Midbrain (tissue), 1 donor: ENCODE results near the gene GLIS2.

ENCODE experiments used
- DNase-seq: peaks from one replicate; lab custom pipeline; 2025; lab: John Stamatoyannopoulos, UW

The GLIS2 gene

DNA sequence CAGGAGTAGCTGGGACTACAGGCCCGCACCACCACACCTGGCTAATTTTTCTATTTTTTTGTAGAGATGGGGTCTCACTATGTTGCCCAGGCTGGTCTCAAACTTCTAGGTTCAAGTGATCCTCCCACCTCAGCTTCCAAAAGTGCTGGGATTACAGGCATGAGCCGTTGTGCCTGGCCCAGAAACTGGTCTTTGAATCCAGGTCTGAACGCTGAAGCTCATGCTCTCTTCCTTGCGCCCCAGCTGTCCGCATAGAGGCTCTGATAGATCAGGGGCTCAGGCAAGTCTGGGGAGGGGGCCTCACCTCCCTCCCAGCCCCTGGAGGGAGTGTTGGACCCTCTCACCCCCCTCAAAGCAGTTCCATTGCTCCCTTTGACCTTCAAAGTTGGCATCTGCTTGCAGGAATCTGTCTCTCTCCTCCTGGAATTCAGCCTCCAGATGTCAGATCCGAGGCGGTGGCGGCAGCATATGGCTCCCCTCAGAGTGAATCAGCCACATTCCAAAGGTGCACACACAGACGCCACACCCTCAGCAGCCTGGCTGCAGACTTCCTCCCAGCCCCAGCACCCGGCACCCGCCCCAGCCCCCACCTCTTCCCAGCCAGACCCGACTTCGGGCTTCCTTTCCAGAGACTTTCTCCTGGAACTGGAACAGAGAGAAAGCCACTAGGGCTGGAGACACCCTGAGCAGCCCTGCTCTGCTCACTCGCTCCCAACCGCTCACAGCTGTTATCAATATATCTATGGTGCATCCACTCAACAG, 16.9 kb upstream of the GLIS2 start:
- DNase-seq, result no peak

DNA sequence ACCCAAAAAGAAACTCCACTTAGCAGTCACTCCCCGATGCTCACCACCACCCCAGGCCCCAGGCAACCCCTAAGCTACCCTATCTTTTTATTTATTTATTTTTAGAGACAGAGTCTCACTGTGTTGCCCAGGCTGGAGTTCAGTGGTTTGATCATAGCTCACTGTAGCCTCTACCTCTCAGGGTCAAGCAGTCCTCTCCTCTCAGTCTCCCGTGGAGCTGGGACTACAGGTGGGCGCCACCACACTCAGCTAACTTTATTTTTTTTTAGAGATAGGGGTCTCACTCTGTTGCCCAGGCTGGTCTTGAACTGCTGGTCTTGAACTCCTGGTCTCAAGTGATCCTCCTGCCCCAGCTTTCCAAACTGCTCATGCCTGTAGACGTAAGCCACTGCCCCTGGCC, 14.7 kb upstream of the GLIS2 start:
- DNase-seq, result no peak

DNA sequence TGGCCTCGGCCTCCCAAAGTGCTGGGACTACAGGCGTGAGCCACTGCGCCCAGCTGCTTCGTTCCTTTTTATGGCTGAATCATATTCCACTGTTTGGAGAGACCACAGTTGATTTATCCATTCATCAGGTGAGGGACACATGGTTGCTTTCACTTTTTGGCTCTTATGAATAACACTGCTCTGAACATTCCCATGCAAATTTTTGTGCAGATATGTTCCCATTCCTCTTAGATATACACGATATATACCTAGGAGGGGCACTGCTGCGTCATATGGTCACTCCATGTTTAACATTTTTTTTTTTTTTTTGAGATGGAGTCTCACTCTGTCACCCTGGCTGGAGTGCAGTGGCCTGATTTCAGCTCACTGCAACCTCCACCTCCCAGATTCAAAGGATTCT, 13.9 kb upstream of the GLIS2 start:
- DNase-seq, result no peak

DNA sequence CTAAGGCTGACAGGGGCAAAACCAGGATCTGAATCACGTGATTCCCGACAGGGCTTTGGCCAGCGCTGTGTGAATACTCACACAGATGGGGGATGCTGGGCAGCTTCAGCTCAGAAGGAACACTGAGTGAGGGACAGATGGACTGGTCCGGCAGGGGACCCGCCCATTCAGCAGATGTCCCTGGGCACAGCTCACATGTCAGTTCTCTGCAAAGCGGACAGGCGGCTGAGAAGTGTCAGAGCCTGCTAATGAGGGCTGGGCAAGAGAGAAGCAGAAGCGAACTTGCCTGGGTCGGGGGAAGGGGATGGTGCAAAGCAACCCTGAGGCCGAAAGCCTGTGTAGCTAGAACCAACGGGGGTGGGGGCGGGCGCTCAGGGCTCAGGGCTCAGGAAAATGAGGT, 11.9 kb upstream of the GLIS2 start:
- DNase-seq, result no peak

DNA sequence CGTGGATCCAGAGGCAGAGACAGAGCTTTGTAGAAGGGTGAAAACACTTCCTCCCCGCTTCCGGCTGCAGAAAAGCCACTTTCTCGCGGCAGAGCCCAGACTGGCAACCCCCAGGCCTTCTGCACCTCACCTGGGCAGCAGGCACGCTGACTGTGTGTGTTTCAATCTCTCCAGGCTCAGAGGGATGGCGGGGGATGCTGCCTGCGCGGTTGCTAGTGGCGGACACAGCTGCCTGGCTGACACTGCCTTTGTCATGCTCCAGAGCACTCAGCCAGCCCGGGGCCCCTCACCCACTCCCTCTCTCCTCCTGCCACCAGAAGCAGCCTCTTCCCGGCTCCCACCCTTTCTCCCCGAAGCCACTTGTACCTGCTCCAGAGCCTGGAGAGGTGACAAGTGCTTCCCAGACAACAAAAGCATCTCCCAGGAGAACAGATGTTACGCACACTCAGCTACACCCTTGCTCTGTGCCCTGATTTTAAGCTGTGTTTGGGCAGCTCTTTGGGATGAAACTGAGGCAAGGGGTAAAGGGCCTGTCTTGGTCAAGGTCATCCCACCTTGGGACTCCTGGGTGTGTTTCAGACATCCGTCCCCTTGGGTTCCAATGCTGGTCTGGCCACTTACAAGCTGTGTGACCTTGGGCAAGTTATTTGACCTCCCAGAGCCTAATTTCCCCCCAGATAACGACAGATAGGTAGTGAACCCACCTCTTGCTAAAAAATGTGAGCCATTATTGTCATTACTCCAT, 9.2 kb upstream of the GLIS2 start:
- DNase-seq, result no peak

DNA sequence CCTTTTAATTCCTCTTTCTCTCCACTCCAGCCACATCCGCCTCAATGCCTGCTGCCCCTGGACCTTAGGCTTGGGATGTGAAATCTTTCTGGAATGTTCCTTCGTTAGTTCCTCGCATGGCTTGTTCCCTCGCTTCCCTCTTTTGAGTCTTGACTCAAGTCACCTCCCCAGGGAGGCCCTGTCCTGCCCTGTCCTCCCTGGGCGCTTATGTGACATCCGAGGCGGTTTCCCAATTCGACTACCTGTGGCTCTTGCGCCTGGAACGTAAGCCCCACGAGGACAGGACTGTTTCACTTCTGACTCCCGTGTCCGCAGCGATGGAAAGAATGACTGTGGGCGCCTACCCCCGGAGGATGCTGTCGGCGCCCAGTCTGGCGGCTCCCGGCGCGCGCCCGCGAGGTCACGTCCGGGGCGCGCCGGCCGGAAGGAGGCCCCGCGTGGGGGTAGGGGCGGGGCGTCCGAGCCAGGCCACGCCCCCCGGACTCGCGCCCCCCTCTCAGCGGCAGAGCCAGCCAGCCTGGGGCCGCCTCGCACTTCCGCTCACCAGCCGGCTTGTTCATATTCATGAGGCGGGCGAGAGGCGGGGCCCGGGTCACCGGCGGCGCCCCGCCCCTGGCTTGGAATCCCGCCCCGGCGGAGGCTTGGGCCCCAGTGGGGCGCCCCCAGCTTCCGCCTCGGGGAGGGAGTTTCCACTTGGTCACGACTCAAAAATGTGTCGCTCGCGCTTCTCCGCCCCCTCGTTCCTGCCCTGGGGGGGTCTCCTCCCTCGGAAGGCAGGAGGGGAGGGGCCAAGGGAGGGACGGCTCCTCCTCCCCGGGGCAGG, 8.4 kb upstream of the GLIS2 start:
- DNase-seq, result peak; percentile 82

DNA sequence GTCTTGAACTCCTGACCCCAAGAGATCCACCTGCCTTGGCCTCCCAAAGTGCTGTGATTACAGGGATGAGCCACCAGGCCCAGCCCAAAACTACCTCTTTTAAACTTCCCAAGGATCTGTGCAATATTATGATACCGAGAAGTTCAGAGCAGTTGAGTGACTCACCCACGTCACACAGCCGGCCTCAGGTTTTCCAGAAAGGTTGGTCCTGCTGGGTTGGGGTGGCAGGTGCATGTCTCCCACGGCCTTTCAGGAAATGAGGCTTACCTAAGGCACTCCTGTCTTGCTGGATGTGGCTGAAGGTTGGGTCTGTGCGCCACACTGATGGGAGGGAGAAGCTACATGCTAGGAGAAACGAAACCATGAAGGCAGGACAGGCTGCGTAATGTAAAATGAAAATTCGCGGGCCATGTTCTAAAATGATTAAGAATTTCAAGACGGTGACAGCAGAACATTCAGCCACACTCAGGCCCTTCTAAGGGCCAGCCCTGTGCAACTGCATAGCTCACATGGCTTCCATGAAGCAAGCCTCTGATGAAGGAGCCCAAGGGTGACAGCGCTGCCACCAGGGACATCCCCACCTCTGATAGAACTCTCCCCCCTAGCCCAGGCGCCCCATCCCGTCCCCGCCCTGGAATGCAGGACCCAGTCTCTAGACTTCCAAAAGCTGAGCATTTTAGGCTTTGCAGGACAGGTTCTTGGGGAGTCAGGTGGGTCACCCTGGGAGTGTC, 6.6 kb upstream of the GLIS2 start:
- DNase-seq, result no peak

DNA sequence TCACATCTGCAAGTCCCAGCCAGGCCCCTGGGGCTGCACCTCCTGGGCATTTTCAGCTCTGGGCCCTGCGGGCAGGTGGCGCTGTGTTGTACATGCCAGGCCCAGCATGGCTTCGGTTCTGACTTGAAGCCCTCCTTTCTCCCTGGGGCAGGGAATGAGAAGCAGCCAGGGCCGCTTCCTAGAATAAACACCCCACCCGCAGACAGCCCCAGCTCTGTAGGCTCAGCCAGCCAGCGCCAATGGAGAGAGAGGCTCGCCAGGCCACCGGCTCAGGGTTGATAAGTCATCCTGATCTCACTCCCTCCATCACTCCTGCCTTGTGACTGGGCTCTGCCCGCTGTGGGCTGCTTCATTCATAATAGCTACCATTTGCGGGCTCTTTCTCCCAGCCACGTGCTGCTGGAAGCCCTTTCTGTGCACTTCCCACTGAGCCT, 6.0 kb upstream of the GLIS2 start:
- DNase-seq, result no peak

DNA sequence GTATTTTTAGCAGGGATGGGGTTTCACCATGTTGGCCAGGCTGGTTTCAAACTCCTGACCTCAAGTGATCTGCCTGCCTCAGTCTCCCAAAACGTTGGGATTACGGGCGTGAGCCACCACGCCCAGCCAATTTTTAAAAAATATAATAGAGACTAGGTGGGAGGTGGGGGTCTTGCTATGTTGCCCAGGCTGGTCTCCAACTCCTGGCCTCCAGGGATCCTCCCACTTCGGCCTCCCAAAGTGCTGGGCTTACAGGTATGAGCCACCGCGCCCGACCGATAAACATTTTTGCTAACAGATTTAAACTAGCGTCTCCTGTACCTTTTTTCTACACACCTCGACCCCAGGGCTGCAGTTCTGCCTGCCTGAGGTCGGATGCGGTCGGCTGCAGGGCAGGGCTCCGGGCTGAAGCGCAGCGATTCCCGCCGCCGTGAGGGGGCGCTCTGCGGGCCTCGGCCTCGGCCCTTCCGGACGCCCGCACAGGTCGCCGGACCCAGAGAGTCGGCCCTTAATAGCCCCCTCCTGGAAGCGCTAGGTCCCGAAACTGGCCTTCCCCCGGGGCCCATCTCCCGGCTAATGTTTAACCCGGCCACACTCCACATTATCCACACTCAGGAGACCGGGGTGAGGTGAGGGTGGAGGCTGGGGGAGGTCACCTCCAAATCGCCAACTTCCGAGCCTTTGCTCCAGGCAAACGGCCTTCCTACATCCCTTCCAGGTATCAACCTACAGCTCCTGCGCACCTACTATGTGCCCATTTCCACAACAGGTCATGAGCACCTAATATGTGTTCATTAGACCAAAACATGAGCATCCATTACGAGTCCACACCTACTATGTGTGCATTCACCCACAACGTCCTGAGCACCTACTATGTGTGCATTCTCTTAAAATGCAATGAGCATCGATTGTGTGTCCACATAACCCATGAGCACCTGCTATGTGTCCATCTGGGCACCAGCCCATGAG, 2.0 kb upstream of the GLIS2 start:
- no peak for DNase-seq

DNA sequence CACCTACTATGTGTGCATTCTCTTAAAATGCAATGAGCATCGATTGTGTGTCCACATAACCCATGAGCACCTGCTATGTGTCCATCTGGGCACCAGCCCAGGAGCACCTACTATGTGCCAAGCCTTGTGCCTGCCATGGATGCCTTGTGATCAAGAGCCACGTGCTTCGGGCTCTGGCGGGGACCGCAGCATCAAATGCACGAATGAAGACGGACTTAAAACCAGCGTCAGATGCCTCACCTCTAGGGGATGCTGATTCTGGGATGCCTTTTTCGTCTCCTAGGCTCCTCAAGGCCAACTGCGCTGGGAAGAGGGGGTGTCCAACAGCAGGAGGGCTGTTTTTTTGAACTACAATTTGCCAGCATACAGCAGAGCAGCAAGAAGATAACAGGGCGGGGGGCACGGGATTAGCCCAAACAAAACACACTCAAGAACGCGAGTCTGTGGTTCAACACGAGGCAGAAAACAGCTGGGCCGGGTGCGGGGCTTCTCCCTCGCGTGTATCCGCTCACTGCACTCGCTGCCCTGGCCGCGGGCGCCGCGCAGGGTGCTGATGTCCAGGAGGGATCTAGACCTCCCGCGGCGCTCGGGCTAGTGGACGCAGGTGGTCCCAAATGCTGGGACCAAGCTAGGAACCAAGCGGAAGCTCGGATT, 1.2 kb upstream of the GLIS2 start:
- no peak for DNase-seq

DNA sequence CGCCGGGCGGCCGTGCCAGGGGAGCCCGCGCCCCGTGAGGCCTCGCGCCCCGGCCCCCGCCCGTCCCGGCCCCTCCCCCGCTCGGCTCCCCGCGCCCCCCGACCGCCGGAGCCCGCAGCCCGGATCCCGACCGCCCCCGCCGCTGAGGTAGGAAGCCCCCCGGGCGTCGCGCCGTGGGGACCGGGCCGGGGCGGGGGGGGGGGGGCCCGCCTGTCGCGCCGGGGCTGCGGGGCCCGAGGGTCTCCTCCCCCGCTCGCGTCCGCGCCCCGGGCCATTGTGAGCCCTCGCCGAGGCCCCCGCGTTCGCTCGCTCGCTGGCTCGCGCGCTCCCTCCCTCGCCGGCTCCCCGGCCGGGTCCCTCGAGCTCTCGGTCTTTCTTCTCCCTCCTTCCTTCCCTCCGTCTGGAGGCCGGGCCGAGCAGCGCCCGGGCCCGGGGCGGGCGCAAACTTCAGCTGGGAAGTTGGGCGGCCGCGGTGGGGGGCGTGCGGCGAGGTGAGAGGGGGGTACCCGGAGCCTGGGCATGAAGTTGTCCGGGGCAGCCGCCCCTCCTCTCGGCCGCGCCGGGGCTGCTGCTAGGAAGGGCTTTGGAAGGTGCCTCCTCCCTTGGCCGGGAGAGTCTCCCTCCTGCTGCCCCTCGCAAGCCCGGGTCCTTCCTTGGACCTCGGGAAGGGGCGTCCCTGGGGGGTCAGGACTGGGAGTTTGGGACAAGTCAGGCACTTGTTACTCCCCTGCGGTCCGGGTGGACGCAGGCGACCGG, 419 bp downstream of the GLIS2 start:
- no peak for DNase-seq

DNA sequence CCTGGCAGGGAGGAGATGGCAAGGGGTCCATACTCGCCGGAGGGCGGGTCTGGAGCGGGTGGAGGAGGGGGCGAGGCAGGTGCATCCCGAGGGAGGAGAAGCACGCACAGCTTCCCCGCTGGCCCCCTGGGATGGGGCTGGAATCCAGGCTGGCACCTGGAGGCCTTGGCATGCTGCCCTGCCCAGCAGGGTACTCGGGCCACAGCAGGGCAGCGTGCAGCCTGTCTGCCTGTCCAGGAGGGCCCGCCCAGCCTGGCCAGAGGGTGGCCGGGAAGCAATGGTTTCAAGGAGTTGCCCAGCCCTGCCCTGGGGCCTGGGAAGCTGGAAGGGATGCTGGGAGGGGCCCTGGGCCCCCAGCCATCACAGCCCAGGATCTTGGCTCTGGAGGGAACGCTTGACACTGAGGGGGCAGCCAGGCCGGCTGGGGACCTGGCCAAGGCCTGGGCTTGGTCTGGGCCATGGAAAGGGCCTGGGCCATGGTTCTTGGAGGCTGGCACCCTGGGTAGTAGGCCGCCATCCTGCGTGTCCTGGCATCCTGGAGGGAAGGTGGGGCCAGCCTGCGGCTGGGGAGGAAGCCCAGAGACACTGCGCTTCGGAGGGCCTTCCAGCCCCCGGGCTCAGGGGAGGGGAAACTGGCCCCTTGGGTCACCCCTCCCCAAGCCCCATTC, 1.1 kb downstream of the GLIS2 start:
- peak; percentile 73 for DNase-seq

DNA sequence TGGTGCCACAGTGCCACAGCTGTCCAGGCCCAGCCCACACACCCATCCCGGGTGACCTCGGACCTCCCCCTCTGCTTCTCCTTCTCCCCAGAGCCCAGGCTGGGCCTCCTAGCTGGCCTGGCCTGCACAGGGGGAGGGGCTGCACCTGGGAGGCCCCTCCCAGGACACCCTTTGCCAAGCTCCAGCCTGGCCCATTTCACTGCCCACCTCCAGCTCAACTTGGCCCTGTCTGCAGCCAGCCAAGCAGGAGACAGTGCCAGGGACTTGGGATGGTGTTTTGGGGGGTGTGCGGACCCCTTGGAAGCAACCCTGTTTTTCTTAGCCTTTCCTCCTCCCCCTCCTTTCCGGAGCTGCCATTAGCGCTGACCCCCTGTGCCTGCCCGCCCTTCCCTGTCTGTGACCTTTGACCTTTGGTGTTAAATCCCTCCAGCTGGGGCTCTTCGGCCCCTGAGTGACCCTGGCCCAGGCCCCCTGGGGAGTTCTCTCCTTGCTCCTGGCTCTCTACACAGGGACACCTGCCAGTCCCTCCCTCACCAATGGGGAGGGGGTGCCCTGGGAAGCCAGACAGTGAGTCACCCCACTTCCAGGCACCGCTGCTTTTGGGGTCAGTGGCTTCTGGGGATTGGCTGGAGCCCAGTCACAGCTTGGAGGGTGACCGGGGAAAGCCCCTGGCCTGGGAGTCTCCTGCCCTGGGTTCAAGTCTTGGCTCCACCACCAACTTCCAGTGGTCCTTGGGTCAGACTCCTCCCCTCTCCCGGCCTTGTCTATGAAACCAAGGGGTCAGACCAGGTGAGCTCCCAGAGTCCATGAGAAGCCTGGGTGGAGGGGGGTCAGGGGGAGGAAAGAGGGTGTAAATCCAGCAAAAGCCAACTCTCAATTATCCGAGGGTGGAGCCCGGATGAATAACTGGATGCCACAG, 1.9 kb downstream of the GLIS2 start:
- DNase-seq, result no peak

DNA sequence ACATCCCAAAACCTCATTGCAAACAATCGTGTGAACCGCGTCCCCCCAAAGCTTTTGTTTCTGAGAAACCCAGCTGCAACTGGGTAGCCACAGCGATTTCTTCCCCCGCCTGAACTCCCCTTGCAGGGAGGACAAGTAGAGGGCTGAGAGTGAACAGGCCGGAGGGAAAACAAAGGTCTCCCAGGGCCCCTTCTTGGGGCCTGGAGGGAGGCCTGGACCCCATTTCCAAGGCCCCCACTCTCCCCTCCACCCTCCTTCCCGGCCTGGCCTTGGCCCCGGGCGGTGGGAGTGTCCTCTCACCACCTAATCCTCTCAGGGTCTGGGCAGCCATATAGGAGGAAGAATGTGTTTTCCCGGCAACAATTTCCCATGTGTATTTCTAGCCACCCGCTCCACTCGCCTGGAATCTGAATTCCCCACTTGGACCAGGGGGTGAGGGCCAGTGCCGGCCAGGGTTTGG, 2.6 kb downstream of the GLIS2 start:
- no peak for DNase-seq

DNA sequence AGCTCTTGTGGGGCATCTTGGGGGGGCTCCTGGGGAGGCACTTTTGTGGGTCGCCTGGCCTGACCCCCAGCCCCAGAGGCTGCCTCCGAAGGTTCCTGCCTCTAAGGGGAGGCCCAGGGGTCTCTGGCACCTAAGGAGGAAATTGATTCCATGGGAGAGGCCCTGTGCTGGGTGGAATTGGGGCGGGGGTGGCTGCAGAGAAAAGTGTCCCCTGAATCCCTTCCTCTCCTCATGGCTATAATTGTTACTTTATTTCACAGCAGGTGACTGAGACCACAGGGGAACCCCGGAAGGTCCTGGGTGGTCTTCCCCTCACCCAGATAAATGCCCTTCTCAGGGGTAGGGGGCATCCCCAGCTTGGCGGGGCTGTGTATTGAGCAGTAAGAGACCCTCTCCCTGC, 3.1 kb downstream of the GLIS2 start:
- no peak for DNase-seq

DNA sequence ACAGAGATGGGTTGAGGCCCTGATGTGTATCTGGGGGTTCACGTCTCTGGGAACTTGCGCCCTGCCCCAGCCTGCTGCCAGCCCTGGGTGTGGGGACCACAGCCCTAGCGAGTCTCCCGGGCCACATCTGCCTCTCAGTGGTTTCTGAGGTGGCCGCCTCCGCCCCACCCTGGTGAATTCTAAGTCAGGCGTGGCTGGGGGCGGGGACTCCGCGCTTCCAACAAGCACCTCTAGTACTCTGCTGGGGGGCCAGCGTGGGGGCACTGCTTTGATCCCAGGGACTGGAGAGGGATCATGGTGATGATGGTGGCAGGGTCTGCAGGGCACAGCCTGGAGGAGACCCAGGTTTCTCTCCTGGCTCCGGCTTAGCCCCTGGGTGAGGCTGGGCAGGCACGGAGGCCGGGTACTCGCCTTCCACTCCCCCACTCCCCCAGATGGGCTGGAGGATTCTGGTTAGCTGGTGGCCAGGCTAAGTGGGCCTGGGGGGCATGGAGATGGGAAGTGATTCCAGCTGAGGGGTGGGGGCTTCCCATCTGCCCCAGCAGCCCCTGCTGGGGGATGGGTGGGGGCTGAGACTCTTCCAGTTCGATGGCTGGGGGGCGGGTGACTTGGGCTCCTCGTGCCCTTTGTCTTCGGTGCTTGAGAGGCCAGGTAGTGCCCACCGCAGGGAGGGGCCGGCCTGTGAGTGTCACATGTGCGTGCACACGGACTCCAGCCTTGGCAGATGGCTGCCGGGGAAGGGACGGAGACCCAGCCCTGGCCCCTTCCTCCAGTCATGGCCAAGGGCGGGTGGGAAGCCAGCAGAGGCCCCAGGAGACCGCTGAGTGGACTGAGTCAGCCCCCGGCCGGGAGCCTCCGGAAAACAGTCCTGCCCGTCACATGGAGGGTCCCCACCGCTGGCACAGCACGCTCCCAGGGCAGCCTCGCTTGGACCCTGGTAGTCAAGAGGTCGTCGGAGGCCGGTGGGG, 3.9 kb downstream of the GLIS2 start:
- no peak for DNase-seq
